ENCODE results near the gene SNX25. TPM values are rescaled to one million over a fixed set of nuclear protein-coding genes. Genes with fewer than 3 reads are reported as not detected.

Gene SNX25
- polyA plus RNA-seq, 1 donor (not counting 4 experiments of a cell fraction or from before 2014, with no cell fraction given): 5.0 TPM

GRCh38 chr4:185395238-185395955 lies 186.0 kb downstream of the SNX25 start, which contains the start of gene LRP2BP:
Gene LRP2BP (minus strand): TSS chr4:185395924. CDS start chr4:185378186, 17,738 bp downstream.
- FAIRE-seq (no peak), DNase-seq (ENCODE audit: low read depth, low spot score) (no peak)
- Histone ChIP-seq H3K4me3 (ENCODE audit: control insufficient read depth in 2 of 3, extremely low read depth in 1 of 3, insufficient read depth in 2 of 3, low read depth in 1 of 3, low read length in 3 of 3) (peak within 1 kb of the TSS; percentile 61 to 87 (median 81)), H2AFZ (ENCODE audit: control insufficient read depth, low read length) (peak within 1 kb of the TSS; percentile 73), H3K4me1 (ENCODE audit: control insufficient read depth, extremely low read depth, insufficient read depth, low read length) (peaks cover 19% of the 10 kb centered on the region), H3K4me2 (ENCODE audit: control insufficient read depth, extremely low read depth, insufficient read depth, low read depth, low read length) (peak within 1 kb of the TSS; percentile 97), H3K36me3 (ENCODE audit: control insufficient read depth in 2 of 2, extremely low read depth in 1 of 2, insufficient read depth in 2 of 2, low read length in 2 of 2) (no peaks in the 10 kb centered on the region), H3K9ac (ENCODE audit: control insufficient read depth, extremely low read depth, insufficient read depth, low read length) (peak within 1 kb of the TSS; percentile 91), H4K20me1 (ENCODE audit: control insufficient read depth, extremely low read depth, insufficient read depth, low read length) (no peaks in the 10 kb centered on the region), H3K79me2 (ENCODE audit: control insufficient read depth, insufficient read depth, low read length) (no peaks in the 10 kb centered on the region), H3K27ac (ENCODE audit: control insufficient read depth, insufficient read depth, low read length) (peak within 1 kb of the TSS; percentile 93), H3K9me3 (ENCODE audit: control insufficient read depth, low read depth, low read length) (no peaks in the 10 kb centered on the region), H3K9me1 (ENCODE audit: control insufficient read depth, extremely low read depth, insufficient read depth, low read length) (no peaks in the 10 kb centered on the region), H3K27me3 (ENCODE audit: control insufficient read depth, extremely low read depth, insufficient read depth, low read length) (no peaks in the 10 kb centered on the region)
- dilution Hi-C loops (cut with MboI; ENCODE audit: extremely low pct_ligation_motif_present, low sequenced_read_pairs): no loop called here
- TF ChIP-seq EZH2 (IDR thresholded peaks at IDR 0.05; ENCODE audit: low read length): no peak
- TF ChIP-seq, protein P1, sequence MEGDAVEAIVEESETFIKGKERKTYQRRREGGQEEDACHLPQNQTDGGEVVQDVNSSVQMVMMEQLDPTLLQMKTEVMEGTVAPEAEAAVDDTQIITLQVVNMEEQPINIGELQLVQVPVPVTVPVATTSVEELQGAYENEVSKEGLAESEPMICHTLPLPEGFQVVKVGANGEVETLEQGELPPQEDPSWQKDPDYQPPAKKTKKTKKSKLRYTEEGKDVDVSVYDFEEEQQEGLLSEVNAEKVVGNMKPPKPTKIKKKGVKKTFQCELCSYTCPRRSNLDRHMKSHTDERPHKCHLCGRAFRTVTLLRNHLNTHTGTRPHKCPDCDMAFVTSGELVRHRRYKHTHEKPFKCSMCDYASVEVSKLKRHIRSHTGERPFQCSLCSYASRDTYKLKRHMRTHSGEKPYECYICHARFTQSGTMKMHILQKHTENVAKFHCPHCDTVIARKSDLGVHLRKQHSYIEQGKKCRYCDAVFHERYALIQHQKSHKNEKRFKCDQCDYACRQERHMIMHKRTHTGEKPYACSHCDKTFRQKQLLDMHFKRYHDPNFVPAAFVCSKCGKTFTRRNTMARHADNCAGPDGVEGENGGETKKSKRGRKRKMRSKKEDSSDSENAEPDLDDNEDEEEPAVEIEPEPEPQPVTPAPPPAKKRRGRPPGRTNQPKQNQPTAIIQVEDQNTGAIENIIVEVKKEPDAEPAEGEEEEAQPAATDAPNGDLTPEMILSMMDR (optimal IDR thresholded peaks at IDR 0.05 in 1 of 3, IDR thresholded peaks at IDR 0.05 in 1 of 3, conservative IDR thresholded peaks at IDR 0.05 in 1 of 3; ENCODE audit: extremely low read depth in 1 of 3, insufficient read depth in 2 of 3, low read length in 3 of 3): no peak

GRCh38 chr4:185395956-185396723 lies 186.7 kb downstream of the SNX25 start:
- Histone ChIP-seq H3K9ac (ENCODE audit: control insufficient read depth, extremely low read depth, insufficient read depth, low read length) (peak overlapping the region; percentile 91), H3K36me3 (ENCODE audit: control insufficient read depth in 2 of 2, extremely low read depth in 1 of 2, insufficient read depth in 2 of 2, low read length in 2 of 2) (no peaks in the 10 kb centered on the region), H3K4me2 (ENCODE audit: control insufficient read depth, extremely low read depth, insufficient read depth, low read depth, low read length) (peak overlapping the region; percentile 97), H3K4me3 (ENCODE audit: control insufficient read depth in 2 of 3, extremely low read depth in 1 of 3, insufficient read depth in 2 of 3, low read depth in 1 of 3, low read length in 3 of 3) (peak overlapping the region; percentile 61 to 87 (median 81)), H3K27ac (ENCODE audit: control insufficient read depth, insufficient read depth, low read length) (peak overlapping the region; percentile 93), H2AFZ (ENCODE audit: control insufficient read depth, low read length) (peak overlapping the region; percentile 73), H4K20me1 (ENCODE audit: control insufficient read depth, extremely low read depth, insufficient read depth, low read length) (no peaks in the 10 kb centered on the region), H3K9me3 (ENCODE audit: control insufficient read depth, low read depth, low read length) (no peaks in the 10 kb centered on the region), H3K79me2 (ENCODE audit: control insufficient read depth, insufficient read depth, low read length) (no peaks in the 10 kb centered on the region), H3K9me1 (ENCODE audit: control insufficient read depth, extremely low read depth, insufficient read depth, low read length) (no peaks in the 10 kb centered on the region), H3K27me3 (ENCODE audit: control insufficient read depth, extremely low read depth, insufficient read depth, low read length) (no peaks in the 10 kb centered on the region), H3K4me1 (ENCODE audit: control insufficient read depth, extremely low read depth, insufficient read depth, low read length) (peaks cover 19% of the 10 kb centered on the region)
- DNase-seq (ENCODE audit: low read depth, low spot score) (peak; percentile 70), FAIRE-seq (no peak)
- dilution Hi-C loops (cut with MboI; ENCODE audit: extremely low pct_ligation_motif_present, low sequenced_read_pairs): no loop called here
- no peak for TF ChIP-seq EZH2 (IDR thresholded peaks at IDR 0.05; ENCODE audit: low read length)
- TF ChIP-seq, protein P1 (optimal IDR thresholded peaks at IDR 0.05 in 1 of 3, IDR thresholded peaks at IDR 0.05 in 1 of 3, conservative IDR thresholded peaks at IDR 0.05 in 1 of 3; ENCODE audit: extremely low read depth in 1 of 3, insufficient read depth in 2 of 3, low read length in 3 of 3): no peak
